HEK293 (cell line): ENCODE data around the gene PPP1R2B.

Experiments used
- CTCF ChIA-PET: fragments of 350-600 bp; formaldehyde crosslinking; extraction: SDS; loops from one replicate; lab custom pipeline; 2021; ENCODE audit warnings: antibody characterized with exemption; lab: Yijun Ruan, JAX
- POLR2A ChIA-PET: fragments of 300-600 bp; formaldehyde crosslinking; extraction: SDS; loops from one replicate; lab custom pipeline; 2020; ENCODE audit warnings: antibody characterized with exemption, inconsistent platforms; lab: Yijun Ruan, JAX
- H3K27ac ChIP-seq: fragments of 200-500 bp; sonication (Bioruptor generic); 2 replicates; pipeline ENCODE4 v1.5.1; 2014; ENCODE audit warnings: low read depth, low read length, control low read depth, inconsistent platforms; ENCODE audit errors: extremely low read depth
- H3K36me3 ChIP-seq, 2 experiments: fragments of 200-500 bp in 1 of 2; sonication (Bioruptor generic) in 1 of 2; 1 replicate in 1 of 2; 2 replicates in 1 of 2; pipeline ENCODE4 v1.5.1; 2014 to 2017; ENCODE audit warnings: inconsistent platforms in 2 of 2, low read length in 2 of 2; ENCODE audit not compliant: control insufficient read depth in 2 of 2, insufficient read depth in 1 of 2
- H3K4me1 ChIP-seq: fragments of 200-500 bp; sonication (Bioruptor generic); 2 replicates; pipeline ENCODE4 v1.5.1; 2014; ENCODE audit warnings: mild to moderate bottlenecking, low read length, inconsistent platforms; ENCODE audit not compliant: control insufficient read depth, insufficient read depth
- H3K4me3 ChIP-seq: 2 replicates; pipeline ENCODE4 v1.5.1; 2011; ENCODE audit warnings: low read depth, mild to moderate bottlenecking, control low read depth, low read length, moderate library complexity
- H3K9me3 ChIP-seq: fragments of 200-500 bp; sonication (Bioruptor generic); 2 replicates; pipeline ENCODE4 v1.5.1; 2014; ENCODE audit warnings: low read depth, low read length, inconsistent platforms; ENCODE audit not compliant: control insufficient read depth, insufficient read depth
- GLI2 ChIP-seq: fragments of 450-650 bp; formaldehyde crosslinking; IDR thresholded peaks from 2 replicates; pipeline ENCODE4; 2017; ENCODE audit warnings: missing biosample characterization, missing genetic modification characterization, low read depth, borderline replicate concordance
- HOXC10 ChIP-seq: sonication (generic); formaldehyde crosslinking; IDR thresholded peaks from 2 replicates; pipeline ENCODE4 v1.8.1; 2023; ENCODE audit warnings: mild to moderate bottlenecking, missing genetic modification reagents
- INSM2 ChIP-seq: fragments of 450-650 bp; formaldehyde crosslinking; IDR thresholded peaks from 2 replicates; pipeline ENCODE4 v1.5.1; 2016; ENCODE audit warnings: missing biosample characterization, missing genetic modification characterization
- SP2 ChIP-seq: fragments of 450-650 bp; formaldehyde crosslinking; IDR thresholded peaks from 2 replicates; pipeline ENCODE4 v1.5.1; 2016; ENCODE audit warnings: missing biosample characterization, missing genetic modification characterization
- YY2 ChIP-seq: fragments of 450-650 bp; formaldehyde crosslinking; IDR thresholded peaks from 2 replicates; pipeline ENCODE4 v1.5.1; 2016; ENCODE audit warnings: missing biosample characterization, missing genetic modification characterization
- ZBTB11 ChIP-seq: fragments of 450-650 bp; formaldehyde crosslinking; conservative IDR thresholded peaks from 2 replicates; pipeline ENCODE4 v1.5.1; 2016; ENCODE audit warnings: low read depth, missing biosample characterization, missing genetic modification characterization
- ZBTB8A ChIP-seq: fragments of 450-650 bp; formaldehyde crosslinking; IDR thresholded peaks from 2 replicates; pipeline ENCODE4 v1.5.1; 2016; ENCODE audit warnings: missing biosample characterization, missing genetic modification characterization
- ZNF112 ChIP-seq: fragments of 450-650 bp; formaldehyde crosslinking; IDR thresholded peaks from 2 replicates; pipeline ENCODE4 v1.5.0; 2017; ENCODE audit warnings: missing biosample characterization, missing genetic modification characterization
- ZNF202 ChIP-seq: fragments of 450-650 bp; formaldehyde crosslinking; IDR thresholded peaks from 2 replicates; pipeline ENCODE4 v1.5.1; 2016; ENCODE audit warnings: missing biosample characterization, missing genetic modification characterization, borderline replicate concordance
- ZNF580 ChIP-seq: fragments of 450-650 bp; formaldehyde crosslinking; IDR thresholded peaks from 2 replicates; pipeline ENCODE4 v1.5.1; 2016; ENCODE audit warnings: missing biosample characterization, missing genetic modification characterization
- ZNF645 ChIP-seq: fragments of 450-650 bp; formaldehyde crosslinking; IDR thresholded peaks from 2 replicates; pipeline ENCODE4; 2016; ENCODE audit warnings: missing biosample characterization, missing genetic modification characterization
- ZNF654 ChIP-seq: fragments of 450-650 bp; formaldehyde crosslinking; IDR thresholded peaks from 2 replicates; pipeline ENCODE4 v1.5.1; 2016; ENCODE audit warnings: low read depth, missing biosample characterization, missing genetic modification characterization
- ZNF707 ChIP-seq: fragments of 450-650 bp; formaldehyde crosslinking; IDR thresholded peaks from 2 replicates; pipeline ENCODE4 v1.5.1; 2016; ENCODE audit warnings: missing biosample characterization, missing genetic modification characterization
- ZNF76 ChIP-seq: fragments of 450-650 bp; formaldehyde crosslinking; IDR thresholded peaks from 2 replicates; pipeline ENCODE4; 2016; ENCODE audit warnings: low read depth, missing biosample characterization, missing genetic modification characterization, borderline replicate concordance
- ZNF785 ChIP-seq: fragments of 450-650 bp; formaldehyde crosslinking; IDR thresholded peaks from 2 replicates; pipeline ENCODE4 v1.5.1; 2016; ENCODE audit warnings: missing biosample characterization, missing genetic modification characterization
- ZNF791 ChIP-seq: fragments of 450-650 bp; formaldehyde crosslinking; IDR thresholded peaks from 2 replicates; pipeline ENCODE4 v1.5.1; 2016; ENCODE audit warnings: missing biosample characterization, missing genetic modification characterization
- ZSCAN30 ChIP-seq: fragments of 450-650 bp; IDR thresholded peaks from 2 replicates; pipeline ENCODE4 v1.5.1; 2018; ENCODE audit warnings: missing biosample characterization, mild to moderate bottlenecking, missing genetic modification characterization, moderate library complexity
- TF ChIP-seq, protein P1 (sequence below): IDR thresholded peaks from 2 replicates; pipeline ENCODE4 v1.6.1; 2011; ENCODE audit warnings: mild to moderate bottlenecking, low read depth, low read length, borderline replicate concordance
- TF ChIP-seq, protein P2 (sequence below): fragments of 450-650 bp; formaldehyde crosslinking; IDR thresholded peaks from 2 replicates; pipeline ENCODE4 v1.5.1; 2016; ENCODE audit warnings: missing biosample characterization, missing genetic modification characterization
- TF ChIP-seq, protein P3 (sequence below): fragments of 450-650 bp; formaldehyde crosslinking; IDR thresholded peaks from 2 replicates; pipeline ENCODE4 v1.5.1; 2016; ENCODE audit warnings: missing biosample characterization, missing genetic modification characterization

Gene PPP1R2B

DNA sequence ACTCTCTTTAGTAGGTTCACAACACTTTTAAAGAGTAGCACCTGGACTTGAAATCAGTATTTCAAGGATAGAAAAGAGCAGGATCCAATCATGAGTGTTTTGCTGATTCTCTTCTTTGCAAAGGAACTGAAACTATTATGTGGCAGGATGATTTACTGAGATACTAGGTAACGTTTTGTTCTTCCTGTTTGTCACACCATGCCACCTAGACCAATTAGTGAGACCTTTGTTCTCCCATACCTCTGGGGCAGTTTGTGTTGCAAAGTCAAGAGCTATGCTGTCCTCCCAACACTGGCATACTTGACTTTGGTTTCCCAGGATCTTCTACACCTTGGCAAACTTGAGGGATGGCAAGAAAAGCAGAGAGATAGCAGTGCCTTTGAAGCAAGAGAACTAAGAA, 43.4 kb downstream of the PPP1R2B start:
- no peaks in the 10 kb centered on the region for H3K9me3 ChIP-seq
- POLR2A ChIA-PET, result no interaction called here
- CTCF ChIA-PET, result no interaction called here
- no peaks in the 10 kb centered on the region for H3K36me3 ChIP-seq
- no peaks in the 10 kb centered on the region for H3K4me1 ChIP-seq
- TF ChIP-seq ZBTB8A (tag by site-specific recombination), result no peak
- no peak for TF ChIP-seq ZNF654 (tag by site-specific recombination)
- TF ChIP-seq, protein P1, sequence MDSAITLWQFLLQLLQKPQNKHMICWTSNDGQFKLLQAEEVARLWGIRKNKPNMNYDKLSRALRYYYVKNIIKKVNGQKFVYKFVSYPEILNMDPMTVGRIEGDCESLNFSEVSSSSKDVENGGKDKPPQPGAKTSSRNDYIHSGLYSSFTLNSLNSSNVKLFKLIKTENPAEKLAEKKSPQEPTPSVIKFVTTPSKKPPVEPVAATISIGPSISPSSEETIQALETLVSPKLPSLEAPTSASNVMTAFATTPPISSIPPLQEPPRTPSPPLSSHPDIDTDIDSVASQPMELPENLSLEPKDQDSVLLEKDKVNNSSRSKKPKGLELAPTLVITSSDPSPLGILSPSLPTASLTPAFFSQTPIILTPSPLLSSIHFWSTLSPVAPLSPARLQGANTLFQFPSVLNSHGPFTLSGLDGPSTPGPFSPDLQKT, result no peak
- no peak for TF ChIP-seq SP2 (tag by site-specific recombination)
- no peak for TF ChIP-seq ZNF645 (tag by site-specific recombination)
- TF ChIP-seq ZNF785 (tag by site-specific recombination), result no peak
- TF ChIP-seq INSM2 (tag by site-specific recombination), result no peak
- TF ChIP-seq YY2 (tag by site-specific recombination), result no peak
- no peak for TF ChIP-seq ZBTB11 (tag by site-specific recombination)
- TF ChIP-seq, protein P2, sequence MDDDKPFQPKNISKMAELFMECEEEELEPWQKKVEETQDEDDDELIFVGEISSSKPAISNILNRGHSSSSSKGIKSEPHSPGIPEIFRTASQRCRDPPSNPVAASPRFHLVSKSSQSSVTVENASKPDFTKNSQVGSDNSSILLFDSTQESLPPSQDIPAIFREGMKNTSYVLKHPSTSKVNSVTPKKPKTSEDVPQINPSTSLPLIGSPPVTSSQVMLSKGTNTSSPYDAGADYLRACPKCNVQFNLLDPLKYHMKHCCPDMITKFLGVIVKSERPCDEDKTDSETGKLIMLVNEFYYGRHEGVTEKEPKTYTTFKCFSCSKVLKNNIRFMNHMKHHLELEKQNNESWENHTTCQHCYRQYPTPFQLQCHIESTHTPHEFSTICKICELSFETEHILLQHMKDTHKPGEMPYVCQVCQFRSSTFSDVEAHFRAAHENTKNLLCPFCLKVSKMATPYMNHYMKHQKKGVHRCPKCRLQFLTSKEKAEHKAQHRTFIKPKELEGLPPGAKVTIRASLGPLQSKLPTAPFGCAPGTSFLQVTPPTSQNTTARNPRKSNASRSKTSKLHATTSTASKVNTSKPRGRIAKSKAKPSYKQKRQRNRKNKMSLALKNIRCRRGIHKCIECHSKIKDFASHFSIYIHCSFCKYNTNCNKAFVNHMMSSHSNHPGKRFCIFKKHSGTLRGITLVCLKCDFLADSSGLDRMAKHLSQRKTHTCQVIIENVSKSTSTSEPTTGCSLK, result no peak
- no peak for TF ChIP-seq GLI2
- TF ChIP-seq ZNF707 (tag by site-specific recombination), result no peak
- no peak overlapping the region for H3K27ac ChIP-seq
- no peak overlapping the region for H3K4me3 ChIP-seq

- no peak overlapping the region for H3K4me3 ChIP-seq
- no peaks in the 10 kb centered on the region for H3K36me3 ChIP-seq
- CTCF ChIA-PET, result interaction anchor here (0.8 kb wide), 1 partner anchor 88 kb away, joined by 3 read pairs; no protein-coding TSS in a partner anchor
- H3K27ac ChIP-seq, result no peak overlapping the region
- no peaks in the 10 kb centered on the region for H3K4me1 ChIP-seq
- no peaks in the 10 kb centered on the region for H3K9me3 ChIP-seq
- POLR2A ChIA-PET, result no interaction called here
- TF ChIP-seq ZSCAN30 (tag by site-specific recombination) (no peak), ZNF112 (tag by site-specific recombination) (no peak), ZNF76 (tag by site-specific recombination) (no peak), HOXC10 (CRISPR knock-in tag) (no peak), ZNF791 (tag by site-specific recombination) (no peak), ZNF580 (tag by site-specific recombination) (no peak), ZNF202 (tag by site-specific recombination) (no peak)
- TF ChIP-seq, protein P3, sequence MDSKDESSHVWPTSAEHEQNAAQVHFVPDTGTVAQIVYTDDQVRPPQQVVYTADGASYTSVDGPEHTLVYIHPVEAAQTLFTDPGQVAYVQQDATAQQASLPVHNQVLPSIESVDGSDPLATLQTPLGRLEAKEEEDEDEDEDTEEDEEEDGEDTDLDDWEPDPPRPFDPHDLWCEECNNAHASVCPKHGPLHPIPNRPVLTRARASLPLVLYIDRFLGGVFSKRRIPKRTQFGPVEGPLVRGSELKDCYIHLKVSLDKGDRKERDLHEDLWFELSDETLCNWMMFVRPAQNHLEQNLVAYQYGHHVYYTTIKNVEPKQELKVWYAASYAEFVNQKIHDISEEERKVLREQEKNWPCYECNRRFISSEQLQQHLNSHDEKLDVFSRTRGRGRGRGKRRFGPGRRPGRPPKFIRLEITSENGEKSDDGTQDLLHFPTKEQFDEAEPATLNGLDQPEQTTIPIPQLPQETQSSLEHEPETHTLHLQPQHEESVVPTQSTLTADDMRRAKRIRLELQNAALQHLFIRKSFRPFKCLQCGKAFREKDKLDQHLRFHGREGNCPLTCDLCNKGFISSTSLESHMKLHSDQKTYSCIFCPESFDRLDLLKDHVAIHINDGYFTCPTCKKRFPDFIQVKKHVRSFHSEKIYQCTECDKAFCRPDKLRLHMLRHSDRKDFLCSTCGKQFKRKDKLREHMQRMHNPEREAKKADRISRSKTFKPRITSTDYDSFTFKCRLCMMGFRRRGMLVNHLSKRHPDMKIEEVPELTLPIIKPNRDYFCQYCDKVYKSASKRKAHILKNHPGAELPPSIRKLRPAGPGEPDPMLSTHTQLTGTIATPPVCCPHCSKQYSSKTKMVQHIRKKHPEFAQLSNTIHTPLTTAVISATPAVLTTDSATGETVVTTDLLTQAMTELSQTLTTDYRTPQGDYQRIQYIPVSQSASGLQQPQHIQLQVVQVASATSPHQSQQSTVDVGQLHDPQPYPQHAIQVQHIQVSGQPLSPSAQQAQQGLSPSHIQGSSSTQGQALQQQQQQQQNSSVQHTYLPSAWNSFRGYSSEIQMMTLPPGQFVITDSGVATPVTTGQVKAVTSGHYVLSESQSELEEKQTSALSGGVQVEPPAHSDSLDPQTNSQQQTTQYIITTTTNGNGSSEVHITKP (tag by site-specific recombination), result no peak
Measured at GRCh38 chr5:156896546-156896945, 46.5 kb downstream of the PPP1R2B start.
